Upper lobe of left lung (tissue), 4 donors: ENCODE data around the gene CTCFL.

Source experiments
- CTCF ChIP-seq, 6 experiments: fragments of 450-650 bp in 4 of 6; fragments of 200-600 bp in 2 of 6; sonication (generic) in 2 of 6; IDR thresholded peaks; one replicate each; pipeline ENCODE4 v1.5.1; 2016 to 2019; ENCODE audit warnings: antibody characterized with exemption in 6 of 6
- EP300 ChIP-seq, 4 donors: sonication (generic); formaldehyde crosslinking; IDR thresholded peaks; one replicate each; pipeline ENCODE4 v1.5.1; 2017; ENCODE audit warnings: antibody characterized with exemption in 4 of 4, control low read depth in 2 of 4

GRCh38 chr20:57474816-57475215 is 50.1 kb downstream of the CTCFL start:
- TF ChIP-seq CTCF (IDR thresholded peaks at IDR 0.05) (no peak), EP300 (IDR thresholded peaks at IDR 0.05) (no peak)
